Umbilical cord (tissue), 2 donors: Measurements from ENCODE around the gene UBA1. TPM values are rescaled to one million over a fixed set of nuclear protein-coding genes. Genes with fewer than 3 reads are reported as not detected.

ENCODE experiments used
- DNase-seq: peaks from one replicate; pipeline ENCODE4 v3.0.0-alpha.2; 2015; ENCODE audit warnings: low spot score
- total RNA-seq: library from RNA; depleted of rRNA; stranded (reverse); fragments of >200 nt; gene quantifications from one replicate; pipeline ENCODE4 v1.2.3, GENCODE V29; 2014; ENCODE audit warnings: low replicate concordance; ENCODE audit not compliant: insufficient read depth

Gene UBA1
- total RNA-seq, 1 donor from 2014 or later: 36.8 TPM

DNA sequence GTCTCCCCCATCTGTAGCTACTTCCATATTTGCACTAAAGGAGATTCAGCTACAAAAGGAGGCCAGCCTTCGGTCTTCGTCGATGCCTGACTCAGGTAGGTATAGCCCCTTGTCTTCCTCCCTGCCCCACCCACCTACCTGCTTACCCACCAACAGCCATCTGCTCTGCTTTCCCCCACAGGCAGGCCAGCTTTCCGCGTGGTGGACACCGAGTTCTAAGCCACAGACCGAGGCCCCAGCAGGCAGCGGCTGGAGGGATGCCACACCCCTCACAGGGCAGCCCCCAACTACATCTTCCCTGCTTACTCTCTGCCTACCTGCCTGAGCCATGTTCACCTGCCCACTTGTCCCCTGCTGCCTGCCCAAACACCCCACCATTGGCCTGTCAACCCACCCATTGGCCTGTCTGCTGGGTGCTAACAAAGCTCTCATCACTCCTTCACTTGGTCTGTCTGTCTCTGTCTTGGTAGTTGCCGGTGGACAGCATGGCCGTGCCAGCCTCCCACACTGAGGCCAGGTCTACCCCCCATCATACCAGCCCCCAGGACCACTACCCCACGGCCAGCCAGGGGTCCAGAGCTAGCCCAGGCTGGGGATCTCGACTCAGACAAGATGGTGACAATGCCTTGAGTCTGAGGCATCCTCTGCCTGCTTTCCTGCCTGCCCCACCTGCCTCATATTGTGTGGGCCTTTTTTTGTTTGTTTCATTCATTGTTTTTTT is 35.1 kb downstream of the UBA1 start:
- DNase-seq: no peak

DNA sequence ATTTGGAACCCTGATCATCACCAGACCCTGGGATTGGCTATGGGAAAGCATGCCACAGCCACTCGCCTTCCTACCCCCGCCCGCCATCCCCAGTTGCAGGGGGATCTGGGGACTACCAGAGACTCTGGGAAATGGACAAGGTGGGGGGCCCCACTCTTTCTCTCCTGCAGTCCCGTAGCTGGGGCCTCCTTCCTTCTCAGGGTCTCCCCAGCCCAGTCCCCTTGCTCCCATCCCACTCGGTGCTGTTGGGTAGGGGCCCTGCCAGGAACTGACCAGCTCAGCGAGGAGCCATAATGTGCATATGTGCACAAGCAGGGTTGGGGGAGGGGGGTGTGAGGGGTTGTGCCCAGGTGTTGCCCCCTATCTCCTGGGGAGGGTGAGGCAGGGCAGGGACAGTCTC is 35.8 kb downstream of the UBA1 start:
- DNase-seq: no peak

GRCh38 chrX:47230136-47230868 is 36.7 kb downstream of the UBA1 start:
- DNase-seq: no peak

DNA sequence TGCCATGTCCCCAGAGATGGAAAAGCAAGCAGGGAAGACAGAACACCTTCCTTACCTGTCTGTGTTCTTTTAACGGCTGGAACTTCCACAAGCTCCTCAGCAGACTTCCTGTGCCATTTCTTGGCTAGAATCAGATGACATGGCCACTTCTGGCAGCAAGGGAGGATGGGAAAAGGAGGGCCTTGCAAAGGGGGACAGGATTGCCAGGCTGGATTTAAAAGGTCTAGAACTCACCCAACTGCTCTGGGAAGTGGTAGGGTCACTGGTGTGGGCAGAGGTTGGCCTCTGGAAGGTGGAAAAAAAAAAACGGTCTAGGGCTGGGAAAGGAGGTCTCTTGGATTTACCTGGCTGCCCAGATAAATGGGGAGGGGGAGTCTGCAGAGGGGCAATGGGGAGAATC is 37.5 kb downstream of the UBA1 start:
- DNase-seq: no peak

- DNase-seq: no peak
These were observed 38.7 kb downstream of the UBA1 start for GRCh38 chrX:47232197-47232802.

- DNase-seq: peak; percentile 76
These were observed 39.2 kb downstream of the UBA1 start, which contains the start of gene USP11 for GRCh38 chrX:47232803-47233332. USP11 (plus strand) TSS chrX:47233009; CDS start chrX:47233044, 35 bp downstream.

DNA sequence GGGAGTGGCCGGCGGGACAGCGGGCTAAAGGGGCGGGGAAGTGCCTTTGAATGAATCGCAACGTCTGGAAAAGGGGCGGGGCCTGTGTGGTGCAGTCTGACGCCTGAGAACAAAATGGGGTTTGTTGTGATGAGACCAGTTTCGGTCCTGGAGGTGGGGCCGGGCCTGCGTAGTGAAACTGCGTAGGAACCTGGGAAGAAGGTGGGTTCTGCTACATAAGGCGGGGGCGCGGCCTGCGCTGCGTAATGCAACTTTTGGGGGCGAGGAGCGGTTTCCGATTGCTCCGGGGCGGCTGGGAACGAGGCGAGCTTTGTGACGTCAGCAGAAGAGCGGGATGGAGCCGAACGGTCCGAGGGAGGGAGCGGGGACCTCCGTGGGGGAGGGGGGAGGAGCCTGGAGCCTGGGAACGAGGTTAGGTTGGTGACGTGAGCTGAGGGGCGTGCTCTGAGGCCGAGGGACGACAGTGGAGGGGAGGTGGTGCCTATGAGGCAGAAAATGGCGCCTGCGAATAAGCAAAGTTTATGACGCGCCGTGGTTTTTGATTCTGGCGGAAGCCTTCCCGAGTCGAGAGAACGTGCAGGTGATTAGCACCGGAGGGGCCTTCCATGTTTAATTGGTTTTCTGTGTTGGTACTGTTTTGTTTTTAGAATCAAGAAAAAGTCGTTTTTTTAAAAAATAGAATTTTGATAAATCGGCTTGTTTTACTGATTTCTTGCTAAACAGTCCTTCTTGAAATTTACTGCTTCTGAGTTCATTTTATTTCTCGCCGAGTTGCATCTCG is 39.9 kb downstream of the UBA1 start:
- DNase-seq: peak; percentile 94

- DNase-seq: no peak
These were observed 41.0 kb downstream of the UBA1 start for GRCh38 chrX:47234583-47234982.

- DNase-seq: no peak
These were observed 42.1 kb downstream of the UBA1 start for GRCh38 chrX:47235691-47236103.

DNA sequence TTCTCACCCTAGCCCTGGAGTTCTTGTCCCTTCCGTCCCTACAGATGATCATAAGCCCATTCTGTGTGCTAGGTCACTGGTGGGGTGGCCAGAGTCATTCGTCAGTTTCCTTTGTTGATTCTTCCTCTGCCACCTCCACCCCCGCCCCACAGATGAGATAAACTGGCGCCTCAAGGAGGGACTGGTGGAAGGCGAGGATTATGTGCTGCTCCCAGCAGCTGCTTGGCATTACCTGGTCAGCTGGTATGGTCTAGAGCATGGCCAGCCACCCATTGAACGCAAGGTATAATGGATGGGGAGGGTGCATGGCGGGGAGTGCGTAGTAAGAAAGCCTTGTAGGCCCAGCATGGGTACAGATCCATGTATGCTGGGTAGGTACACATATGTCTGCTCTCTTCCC is 45.6 kb downstream of the UBA1 start:
- no peak for DNase-seq

DNA sequence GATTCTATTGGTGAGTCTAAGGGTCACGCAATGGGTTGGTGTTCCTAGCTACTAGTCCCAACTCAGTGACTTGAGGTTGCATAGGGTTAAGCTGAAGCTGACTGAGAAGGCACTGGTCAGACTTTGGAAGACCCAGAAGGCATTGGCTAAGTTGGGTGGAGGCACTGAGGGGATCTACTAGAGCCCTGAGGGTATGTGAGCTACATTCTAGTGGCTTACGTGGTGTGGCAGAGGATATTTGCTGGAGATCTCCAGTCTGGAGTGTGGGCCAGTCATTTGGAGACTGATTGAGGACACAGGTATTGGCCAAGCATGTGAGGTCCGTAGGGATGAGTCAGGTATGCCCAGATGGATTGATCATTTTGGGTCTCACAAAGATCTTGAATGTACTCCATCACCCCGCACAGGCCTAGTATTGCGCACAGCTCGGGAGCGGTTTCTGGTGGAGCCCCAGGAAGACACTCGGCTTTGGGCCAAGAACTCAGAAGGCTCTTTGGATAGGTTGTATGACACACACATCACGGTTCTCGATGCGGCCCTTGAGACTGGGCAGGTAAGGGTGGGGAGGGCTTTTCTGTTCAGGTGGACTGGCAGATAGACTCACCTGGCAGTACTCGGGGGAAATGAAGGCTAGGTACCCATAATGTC is 46.4 kb downstream of the UBA1 start:
- no peak for DNase-seq

- DNase-seq: no peak
These were observed 47.0 kb downstream of the UBA1 start for GRCh38 chrX:47240619-47241018.

DNA sequence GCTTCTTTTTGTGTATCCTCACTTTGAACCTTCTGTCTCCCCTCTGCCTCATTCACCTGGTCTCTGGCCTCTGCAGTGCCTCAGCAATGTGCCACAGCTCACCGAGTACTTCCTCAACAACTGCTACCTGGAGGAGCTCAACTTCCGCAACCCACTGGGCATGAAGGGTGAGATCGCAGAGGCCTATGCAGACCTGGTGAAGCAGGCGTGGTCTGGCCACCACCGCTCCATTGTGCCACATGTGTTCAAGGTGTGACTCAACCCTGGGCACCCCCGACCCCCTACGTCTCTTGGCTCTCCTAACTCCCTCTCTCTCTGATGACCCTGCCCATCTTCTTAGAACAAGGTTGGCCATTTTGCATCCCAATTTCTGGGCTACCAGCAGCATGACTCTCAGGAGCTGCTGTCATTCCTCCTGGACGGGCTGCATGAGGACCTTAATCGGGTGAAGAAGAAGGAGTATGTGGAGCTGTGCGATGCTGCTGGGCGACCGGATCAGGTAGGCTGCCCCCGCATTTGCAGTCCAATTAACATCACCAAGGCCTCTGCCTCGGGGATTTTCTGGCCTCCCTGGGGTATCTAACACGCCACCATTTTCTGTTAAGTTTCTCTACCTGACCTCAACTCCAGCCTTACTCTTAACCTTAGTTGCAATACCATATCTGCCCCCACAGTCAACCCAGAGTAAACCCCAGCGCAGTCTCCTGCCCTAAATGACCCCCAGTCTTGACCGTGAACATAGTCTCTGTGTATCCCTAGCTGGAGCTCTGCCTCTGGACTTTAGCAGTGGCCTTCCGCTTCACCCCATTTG is 47.8 kb downstream of the UBA1 start:
- no peak for DNase-seq

GRCh38 chrX:47242321-47242720 is 48.7 kb downstream of the UBA1 start:
- no peak for DNase-seq

GRCh38 chrX:47243351-47243750 is 49.7 kb downstream of the UBA1 start:
- DNase-seq: no peak

DNA sequence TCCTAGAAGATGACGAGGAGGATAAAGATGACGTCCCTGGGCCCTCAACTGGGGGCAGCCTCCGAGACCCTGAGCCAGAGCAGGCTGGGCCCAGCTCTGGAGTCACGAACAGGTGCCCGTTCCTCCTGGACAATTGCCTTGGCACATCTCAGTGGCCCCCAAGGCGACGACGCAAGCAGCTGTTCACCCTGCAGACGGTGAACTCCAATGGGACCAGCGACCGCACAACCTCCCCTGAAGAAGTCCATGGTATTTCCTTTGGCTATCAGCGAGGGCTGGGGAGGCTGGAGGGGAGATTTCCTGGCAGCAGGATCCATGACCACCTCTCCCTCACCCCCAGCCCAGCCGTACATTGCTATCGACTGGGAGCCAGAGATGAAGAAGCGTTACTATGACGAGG is 51.0 kb downstream of the UBA1 start:
- DNase-seq: no peak

GRCh38 chrX:47245156-47245555 is 51.5 kb downstream of the UBA1 start:
- no peak for DNase-seq

DNA sequence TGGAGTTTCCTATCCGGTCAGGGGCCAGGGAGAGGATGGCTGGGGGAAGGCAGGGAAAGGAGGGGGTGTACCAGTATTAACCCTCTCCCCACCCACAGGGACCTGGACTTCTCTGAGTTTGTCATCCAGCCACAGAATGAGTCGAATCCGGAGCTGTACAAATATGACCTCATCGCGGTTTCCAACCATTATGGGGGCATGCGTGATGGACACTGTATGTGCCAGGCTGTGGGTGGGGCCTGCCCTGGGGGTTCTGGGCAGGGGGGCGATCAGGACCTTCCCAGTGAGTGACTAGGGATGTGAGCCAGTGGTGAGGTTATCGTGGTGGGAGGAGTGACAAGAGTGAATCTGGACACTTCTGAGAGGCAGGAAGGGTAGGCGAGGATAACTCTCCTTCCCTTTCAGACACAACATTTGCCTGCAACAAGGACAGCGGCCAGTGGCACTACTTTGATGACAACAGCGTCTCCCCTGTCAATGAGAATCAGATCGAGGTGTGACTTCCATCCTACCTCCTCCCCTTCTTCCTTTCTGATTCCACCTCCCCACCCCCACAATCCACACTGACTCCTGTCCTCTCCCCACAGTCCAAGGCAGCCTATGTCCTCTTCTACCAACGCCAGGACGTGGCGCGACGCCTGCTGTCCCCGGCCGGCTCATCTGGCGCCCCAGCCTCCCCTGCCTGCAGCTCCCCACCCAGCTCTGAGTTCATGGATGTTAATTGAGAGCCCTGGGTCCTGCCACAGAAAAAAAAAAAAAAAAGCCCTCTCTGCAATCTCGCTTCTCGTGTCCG is 53.8 kb downstream of the UBA1 start:
- DNase-seq: no peak

- DNase-seq: no peak
These were observed 54.3 kb downstream of the UBA1 start for GRCh38 chrX:47247999-47248320.

DNA sequence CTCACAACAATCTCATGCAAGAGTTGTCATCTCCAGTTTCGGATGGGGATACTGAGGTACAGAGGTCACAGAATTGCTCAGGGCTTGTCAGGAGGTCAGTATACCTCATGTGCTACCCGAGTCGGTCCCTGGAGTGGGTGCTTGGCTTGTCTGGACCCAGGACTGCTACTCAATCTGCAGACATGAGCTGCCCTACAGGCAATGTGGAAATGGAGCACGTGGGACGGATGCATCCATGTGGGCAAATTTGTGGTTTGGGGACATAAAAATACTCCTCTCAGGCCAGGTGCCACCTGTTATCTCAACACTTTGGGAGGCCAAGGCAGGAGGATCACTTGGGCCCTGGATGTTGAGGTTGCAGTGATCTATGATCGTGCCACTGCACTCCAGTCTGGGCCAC is 54.9 kb downstream of the UBA1 start:
- DNase-seq: no peak
